Fibroblast of lung (primary cell): ENCODE measurements around the gene NUDT19. TPM values are rescaled to one million over a fixed set of nuclear protein-coding genes. Genes with fewer than 3 reads are reported as not detected.

Experiments used
- DNase-seq, 2 donors: peaks; one replicate each; pipeline versions ENCODE4 v3.0.0 to v3.0.0-alpha.2; 2010; ENCODE audit warnings: low read depth in 2 of 2
- H2AFZ ChIP-seq: 2 replicates; pipeline ENCODE4 v1.5.1; 2012; ENCODE audit warnings: low read length, control low read depth, inconsistent platforms
- H3K27ac ChIP-seq: 2 replicates; pipeline ENCODE4 v1.5.1; 2011; ENCODE audit warnings: low read length, control low read depth; ENCODE audit not compliant: insufficient read depth
- H3K27me3 ChIP-seq: 2 replicates; pipeline ENCODE4 v1.5.1; 2011; ENCODE audit warnings: mild to moderate bottlenecking, low read length; ENCODE audit not compliant: control insufficient read depth, insufficient read depth
- H3K36me3 ChIP-seq: 2 replicates; pipeline ENCODE4 v1.5.1; 2011; ENCODE audit warnings: low read length; ENCODE audit not compliant: control insufficient read depth, insufficient read depth
- H3K4me1 ChIP-seq: 2 replicates; pipeline ENCODE4 v1.5.1; 2011; ENCODE audit warnings: low read length; ENCODE audit not compliant: control insufficient read depth, insufficient read depth; ENCODE audit errors: extremely low read depth
- H3K4me2 ChIP-seq: 2 replicates; pipeline ENCODE4 v1.5.1; 2011; ENCODE audit warnings: low read length, control low read depth; ENCODE audit not compliant: insufficient read depth; ENCODE audit errors: extremely low read depth
- H3K4me3 ChIP-seq, 4 experiments: fragments of 200-600 bp in 1 of 4; sonication (generic) in 1 of 4; replicated peaks in 1 of 4; 2 replicates each; pipeline ENCODE4 v1.5.1; 2011 to 2016; ENCODE audit warnings: low read length in 4 of 4, low read depth in 3 of 4, mild to moderate bottlenecking in 3 of 4, control low read depth in 2 of 4, inconsistent platforms in 1 of 4, mixed read lengths in 1 of 4; ENCODE audit not compliant: insufficient read depth in 1 of 4; ENCODE audit errors: control extremely low read depth in 1 of 4
- H3K79me2 ChIP-seq: 2 replicates; pipeline ENCODE4 v1.5.1; 2012; ENCODE audit warnings: mild to moderate bottlenecking, low read length, inconsistent platforms; ENCODE audit not compliant: control insufficient read depth, insufficient read depth
- H3K9ac ChIP-seq: 2 replicates; pipeline ENCODE4 v1.5.1; 2011; ENCODE audit warnings: mild to moderate bottlenecking, low read length, control low read depth; ENCODE audit not compliant: insufficient read depth
- H3K9me3 ChIP-seq: 2 replicates; pipeline ENCODE4 v1.5.1; 2012; ENCODE audit warnings: low read depth, low read length; ENCODE audit not compliant: control insufficient read depth, insufficient read depth
- H4K20me1 ChIP-seq: 2 replicates; pipeline ENCODE4 v1.5.1; 2011; ENCODE audit warnings: low read length; ENCODE audit not compliant: control insufficient read depth, insufficient read depth; ENCODE audit errors: extremely low read depth
- CTCF ChIP-seq, 2 donors: IDR thresholded peaks in 1 of 2; conservative IDR thresholded peaks in 1 of 2; 1 replicate in 1 of 2; 2 replicates in 1 of 2; pipeline ENCODE4 v1.5.1; 2011 to 2012; ENCODE audit warnings: low read length in 2 of 2, control low read depth in 1 of 2, inconsistent platforms in 1 of 2, low read depth in 1 of 2, mild to moderate bottlenecking in 1 of 2
- EZH2 ChIP-seq: IDR thresholded peaks from 2 replicates; pipeline ENCODE4 v1.5.1; 2012; ENCODE audit warnings: low read length, control low read depth, mild to moderate bottlenecking; ENCODE audit errors: missing control alignments
- polyA plus RNA-seq, 2 donors: library from polyadenylated mRNA; depleted of rRNA in 1 of 2; stranded (reverse) in 1 of 2; unstranded in 1 of 2; fragments of >200 nt; gene quantifications; 2 replicates each; pipeline ENCODE4 v1.2.1, GENCODE V29; 2011 to 2012; ENCODE audit warnings: missing spikeins in 1 of 2
- total RNA-seq: library from RNA; depleted of rRNA; stranded (reverse); fragments of >200 nt; gene quantifications from 2 replicates; pipeline ENCODE4 v1.2.1, GENCODE V29; 2014

Gene NUDT19
- total and polyA plus RNA-seq, 2 donors (not counting 1 experiment from before 2014, with no cell fraction given), result 7.8 to 8.2 TPM

GRCh38 chr19:32677657-32678056 is 14.0 kb upstream of the NUDT19 start:
- H3K4me2 ChIP-seq, result no peak overlapping the region
- H4K20me1 ChIP-seq, result no peaks in the 10 kb centered on the region
- H3K36me3 ChIP-seq, result no peaks in the 10 kb centered on the region
- peaks cover 24% of the 10 kb centered on the region for H3K27me3 ChIP-seq
- no peak overlapping the region for H3K9ac ChIP-seq
- H3K4me3 ChIP-seq, result no peak overlapping the region
- H3K27ac ChIP-seq, result no peak overlapping the region
- H3K9me3 ChIP-seq, result no peaks in the 10 kb centered on the region
- no peaks in the 10 kb centered on the region for H3K4me1 ChIP-seq
- peaks cover 19% of the 10 kb centered on the region for H3K79me2 ChIP-seq
- no peak overlapping the region for H2AFZ ChIP-seq
- no peak for TF ChIP-seq EZH2
- TF ChIP-seq CTCF (conservative IDR thresholded peaks at IDR 0.05 in 1 of 2, IDR thresholded peaks at IDR 0.05 in 1 of 2; ENCODE audit: low read depth in 1 of 2, low read length in 2 of 2), result no peak
- no peak for DNase-seq

- no peaks in the 10 kb centered on the region for H3K36me3 ChIP-seq
- TF ChIP-seq EZH2 (no peak), CTCF (conservative IDR thresholded peaks at IDR 0.05 in 1 of 2, IDR thresholded peaks at IDR 0.05 in 1 of 2; ENCODE audit: low read depth in 1 of 2, low read length in 2 of 2) (no peak)
- no peak overlapping the region for H2AFZ ChIP-seq
- H3K4me2 ChIP-seq, result no peak overlapping the region
- H4K20me1 ChIP-seq, result no peaks in the 10 kb centered on the region
- H3K9ac ChIP-seq, result no peak overlapping the region
- no peaks in the 10 kb centered on the region for H3K9me3 ChIP-seq
- no peaks in the 10 kb centered on the region for H3K79me2 ChIP-seq
- no peak overlapping the region for H3K4me3 ChIP-seq
- H3K4me1 ChIP-seq, result no peaks in the 10 kb centered on the region
- H3K27ac ChIP-seq, result no peak overlapping the region
- no peak for DNase-seq
- peaks cover 21% of the 10 kb centered on the region for H3K27me3 ChIP-seq
These were observed 10.6 kb upstream of the NUDT19 start for GRCh38 chr19:32680986-32681385.

- TF ChIP-seq CTCF (conservative IDR thresholded peaks at IDR 0.05 in 1 of 2, IDR thresholded peaks at IDR 0.05 in 1 of 2; ENCODE audit: low read depth in 1 of 2, low read length in 2 of 2) (no peak), EZH2 (no peak)
- no peak overlapping the region for H3K4me2 ChIP-seq
- H3K79me2 ChIP-seq, result no peaks in the 10 kb centered on the region
- H3K27ac ChIP-seq, result no peak overlapping the region
- no peak overlapping the region for H3K4me3 ChIP-seq
- H3K9ac ChIP-seq, result no peak overlapping the region
- DNase-seq, result no peak
- H3K36me3 ChIP-seq, result no peaks in the 10 kb centered on the region
- H3K27me3 ChIP-seq, result peaks cover 7% of the 10 kb centered on the region
- no peaks in the 10 kb centered on the region for H3K9me3 ChIP-seq
- H4K20me1 ChIP-seq, result no peaks in the 10 kb centered on the region
- no peak overlapping the region for H2AFZ ChIP-seq
- no peaks in the 10 kb centered on the region for H3K4me1 ChIP-seq
These were observed 9.3 kb upstream of the NUDT19 start for GRCh38 chr19:32682317-32682716.
